MV-4-11 (cell line): ENCODE results near the gene TBC1D14.
"Not testable (repeated sequence)": the region's sequence is repeated elsewhere in the genome, so short reads cannot be mapped to it uniquely, and the experiment has no call there.

Experiments used
- DNase-seq: peaks from one replicate; lab custom pipeline; 2025; lab: John Stamatoyannopoulos, UW

Gene TBC1D14

DNA sequence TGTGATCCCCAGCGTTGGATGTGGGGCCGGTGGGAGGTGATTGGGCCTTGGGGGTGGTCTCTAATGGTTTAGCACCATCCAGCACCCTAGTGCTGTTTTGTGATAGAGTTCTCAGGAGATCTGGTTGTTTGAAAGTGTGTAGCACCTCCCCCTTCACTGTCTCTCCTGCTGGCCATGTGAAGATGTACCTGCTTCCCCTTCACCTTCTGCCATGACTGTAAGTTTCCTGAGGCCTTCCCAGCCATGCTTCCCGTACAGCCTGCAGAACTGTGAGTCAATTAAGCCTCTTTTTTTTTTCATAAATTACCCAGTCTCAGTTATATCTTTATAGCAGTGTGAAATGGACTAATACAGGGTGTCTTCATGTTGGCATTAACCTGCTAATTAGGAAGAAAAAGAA lies 19.3 kb upstream of the TBC1D14 start:
- no peak for DNase-seq

GRCh38 chr4:6890971-6891370 lies 18.7 kb upstream of the TBC1D14 start:
- DNase-seq: not testable (repeated sequence)

DNA sequence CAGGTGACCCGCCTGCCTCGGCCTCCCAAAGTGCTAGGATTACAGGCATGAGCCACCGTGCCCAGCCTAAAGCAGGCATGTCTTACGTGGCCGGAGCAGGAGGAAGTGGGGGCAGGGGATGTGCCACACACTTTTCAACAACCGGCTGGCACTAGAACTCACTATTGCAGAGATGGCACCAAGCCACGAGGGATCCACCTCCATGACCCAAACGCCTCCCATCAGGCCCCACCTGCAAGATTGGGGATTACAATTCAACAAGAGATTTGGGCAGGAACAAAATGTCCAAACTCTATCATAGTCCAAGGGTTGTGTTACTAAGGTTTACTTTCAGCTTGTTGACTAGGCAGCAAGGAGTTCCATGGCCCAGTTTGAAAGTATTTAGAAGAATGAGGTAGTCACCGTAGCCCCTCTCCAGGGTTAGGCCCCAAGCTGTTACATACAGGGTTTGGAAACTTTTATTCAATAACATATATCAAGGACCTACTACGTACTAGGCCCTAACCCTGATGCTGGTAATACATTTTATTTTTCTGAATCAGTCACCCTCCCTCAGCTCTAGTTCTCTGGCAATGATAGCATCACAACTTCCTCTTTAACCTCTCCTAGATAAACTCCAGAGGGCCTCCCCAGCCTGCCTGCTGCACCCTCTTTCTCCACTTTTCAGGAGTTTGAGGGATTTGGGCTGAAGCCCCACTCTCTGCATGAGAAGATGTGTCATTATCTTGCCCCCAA lies 18.0 kb upstream of the TBC1D14 start:
- DNase-seq: peak; percentile 61

- DNase-seq: peak; percentile 75
These were observed 17.3 kb upstream of the TBC1D14 start for GRCh38 chr4:6892190-6892908.

GRCh38 chr4:6892909-6893202 lies 16.8 kb upstream of the TBC1D14 start:
- DNase-seq: no peak

DNA sequence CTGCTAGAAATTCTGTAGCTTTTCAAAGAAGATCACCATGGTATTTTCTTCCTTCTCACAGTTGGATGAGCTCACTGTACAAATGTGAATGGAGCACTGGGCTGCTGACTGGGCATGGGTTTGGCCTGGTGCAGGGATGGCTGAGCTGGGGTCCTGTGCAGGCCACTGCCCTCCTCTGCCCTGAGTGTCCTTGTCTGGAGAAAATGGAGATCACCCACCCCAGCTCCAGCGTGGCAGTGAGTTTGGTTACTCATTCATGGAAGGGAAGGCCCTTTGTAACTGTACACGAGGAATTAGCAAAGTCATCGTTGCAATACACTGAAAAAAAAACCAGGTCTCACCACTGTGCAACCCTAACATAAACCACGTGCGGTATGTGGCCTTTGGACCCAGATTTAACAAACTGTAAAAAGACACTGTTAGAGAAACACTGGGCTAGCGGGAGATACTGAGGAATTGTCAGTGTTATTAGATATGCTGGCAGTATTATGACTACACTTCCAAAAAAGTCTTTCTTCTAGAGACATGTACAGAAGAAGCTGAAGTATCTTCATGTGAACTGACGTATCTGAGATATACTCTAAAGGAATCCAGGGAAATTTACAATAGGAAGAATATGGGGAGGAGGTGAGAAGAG lies 16.1 kb upstream of the TBC1D14 start:
- DNase-seq: peak; percentile 80

- no peak for DNase-seq
These were observed 15.5 kb upstream of the TBC1D14 start for GRCh38 chr4:6894086-6894478.

DNA sequence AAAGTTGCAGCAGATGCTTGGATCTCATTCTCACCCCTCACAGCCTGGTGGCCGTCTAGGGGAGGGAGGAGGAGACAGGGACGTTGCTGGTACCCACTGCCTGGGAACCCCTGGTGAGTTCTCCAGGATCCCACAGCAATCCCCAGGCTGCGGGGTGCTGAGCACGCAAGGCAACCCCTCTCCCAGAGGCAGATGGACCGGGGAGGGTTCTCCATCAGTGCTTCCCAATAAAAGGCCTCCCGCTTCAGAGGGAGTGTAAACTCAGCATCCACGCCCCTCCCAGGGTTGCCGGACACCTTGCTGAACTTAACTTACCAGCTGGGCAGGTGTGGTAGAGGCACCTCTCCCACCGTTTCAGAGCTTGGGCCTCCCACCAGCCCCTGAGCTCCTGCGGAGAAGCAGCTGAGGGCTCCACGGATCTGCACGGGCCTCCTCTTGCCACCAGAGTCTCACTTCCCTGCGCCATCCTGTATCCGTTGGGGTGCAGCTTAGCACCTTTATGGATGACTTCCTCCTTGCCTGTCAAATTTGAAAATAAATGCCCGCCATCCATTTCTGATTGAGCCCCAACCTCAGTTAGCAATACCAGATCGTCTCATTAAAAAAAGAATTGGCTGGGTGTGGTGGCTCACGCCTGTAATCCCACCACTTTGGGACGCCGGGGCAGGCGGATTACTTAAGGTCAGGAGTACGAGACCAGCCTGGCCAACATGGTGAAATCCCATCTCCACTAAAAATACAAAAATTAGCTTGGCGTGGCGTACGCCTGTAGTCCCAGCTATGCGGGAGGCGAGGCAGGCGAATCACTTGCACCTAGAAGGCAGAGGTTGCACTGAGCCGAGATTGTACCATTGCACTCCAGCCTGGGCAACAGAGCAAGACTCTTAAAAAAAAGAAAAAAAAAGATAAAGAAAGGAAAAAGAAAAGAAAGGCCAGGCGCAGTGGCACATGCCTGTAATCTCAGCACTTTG lies 14.8 kb upstream of the TBC1D14 start:
- no peak for DNase-seq

GRCh38 chr4:6896035-6896434 lies 13.6 kb upstream of the TBC1D14 start:
- peak; percentile 63 for DNase-seq

DNA sequence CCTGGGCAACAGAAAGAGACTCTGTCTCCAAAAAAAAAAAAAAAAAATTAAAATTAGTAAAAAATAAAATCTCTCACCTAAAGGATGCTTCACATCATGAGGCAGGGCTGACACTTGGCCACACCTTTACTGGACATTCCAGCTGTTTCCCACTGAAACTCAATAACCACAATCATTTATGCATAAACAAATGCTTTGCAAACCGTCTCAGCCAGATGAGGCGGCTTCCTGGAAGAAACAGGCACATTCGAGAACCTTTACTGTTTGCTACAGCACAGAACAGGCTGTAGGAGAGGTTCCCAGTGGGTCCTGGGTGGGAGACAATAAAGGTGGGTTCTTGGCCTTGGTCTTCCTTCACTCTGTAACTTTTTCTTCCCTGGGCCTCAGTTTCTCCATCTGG lies 10.9 kb upstream of the TBC1D14 start:
- DNase-seq: no peak

- no peak for DNase-seq
These were observed 9.3 kb upstream of the TBC1D14 start for GRCh38 chr4:6900181-6900812.

DNA sequence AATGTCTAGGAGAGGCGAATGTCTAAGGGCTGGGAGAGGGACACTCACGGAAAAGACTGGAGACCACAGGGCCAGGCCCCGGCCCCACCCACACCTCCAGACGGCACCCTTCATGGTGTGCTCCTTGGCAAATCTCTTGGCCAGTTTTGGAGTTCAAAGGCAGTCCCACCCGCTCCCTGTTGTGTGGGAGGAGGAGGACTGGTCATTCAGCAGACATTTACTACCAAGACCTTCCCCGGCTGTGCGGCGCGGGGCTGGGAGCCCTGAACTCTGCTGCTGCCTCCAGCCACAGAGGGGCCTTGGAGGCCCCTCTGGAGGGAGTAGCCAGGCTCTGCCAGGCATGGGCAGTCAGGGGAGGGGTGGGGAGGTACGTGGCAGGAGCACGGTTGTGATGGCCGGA lies 8.7 kb upstream of the TBC1D14 start:
- DNase-seq: no peak

DNA sequence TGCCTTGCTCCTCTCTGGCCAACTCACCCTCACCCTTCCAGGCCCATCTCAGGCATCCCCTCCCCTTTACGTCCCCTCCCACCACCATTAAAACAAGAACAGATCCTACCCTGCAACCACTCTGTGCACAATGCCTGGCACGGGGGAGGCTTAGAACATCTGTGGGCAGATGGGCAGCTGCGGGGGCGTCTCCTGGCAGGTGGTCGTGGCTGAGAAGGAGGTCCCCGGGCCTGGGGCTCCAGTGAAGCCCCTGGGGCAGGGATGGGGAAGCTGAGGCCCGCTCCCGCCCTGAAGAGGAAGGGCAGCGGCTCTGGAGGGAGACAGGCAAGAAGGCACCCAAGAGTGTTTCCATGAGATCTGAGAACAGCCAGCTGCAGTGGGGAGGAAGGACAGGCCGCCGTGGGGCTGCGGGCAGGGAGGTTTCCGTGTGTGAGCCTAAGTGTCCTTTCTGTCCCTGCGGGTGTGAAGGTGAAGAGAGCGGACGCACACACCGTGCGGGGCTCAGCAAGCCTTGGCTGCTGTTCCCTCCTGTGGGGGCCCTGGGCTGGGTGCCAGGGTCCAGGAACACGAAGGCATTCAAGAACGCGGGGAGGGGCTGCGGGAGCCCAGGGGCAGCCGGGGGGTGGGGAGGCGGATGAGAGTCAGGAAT lies 7.8 kb upstream of the TBC1D14 start:
- no peak for DNase-seq

DNA sequence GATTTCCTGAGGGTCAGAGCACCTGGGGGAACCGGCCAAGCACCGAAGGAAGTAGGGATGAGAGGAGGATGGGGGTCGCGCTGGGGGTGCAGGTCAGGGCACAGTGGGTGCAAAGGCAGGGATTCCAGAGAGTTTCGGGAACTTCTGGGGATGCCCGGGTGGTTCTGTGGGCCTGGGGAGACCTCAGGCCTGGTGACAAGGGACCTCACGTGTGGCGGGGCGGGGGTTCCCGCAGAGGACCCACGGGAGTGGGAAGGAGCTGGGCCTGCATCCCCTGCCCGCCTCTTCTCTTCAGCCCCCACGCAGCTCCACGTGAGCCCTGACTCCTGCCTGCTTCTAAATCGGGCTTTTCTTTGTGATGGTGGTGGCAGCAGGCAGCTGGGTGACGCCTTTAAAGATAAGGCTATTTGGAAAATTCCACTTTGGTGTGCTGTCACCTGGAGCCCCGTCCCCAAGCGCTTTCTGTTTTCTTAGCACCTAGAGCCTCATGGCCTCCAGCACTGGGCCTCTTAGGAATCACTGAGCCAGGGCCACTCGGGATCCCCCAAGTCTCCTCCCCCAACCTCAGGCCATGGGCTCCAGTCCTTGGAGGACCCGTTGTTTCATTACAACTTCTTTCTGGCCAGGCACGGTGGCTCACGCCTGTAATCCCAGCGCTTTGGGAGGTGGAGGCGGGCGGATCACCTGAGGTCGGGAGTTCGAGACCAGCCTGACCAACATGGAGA lies 7.1 kb upstream of the TBC1D14 start:
- no peak for DNase-seq

DNA sequence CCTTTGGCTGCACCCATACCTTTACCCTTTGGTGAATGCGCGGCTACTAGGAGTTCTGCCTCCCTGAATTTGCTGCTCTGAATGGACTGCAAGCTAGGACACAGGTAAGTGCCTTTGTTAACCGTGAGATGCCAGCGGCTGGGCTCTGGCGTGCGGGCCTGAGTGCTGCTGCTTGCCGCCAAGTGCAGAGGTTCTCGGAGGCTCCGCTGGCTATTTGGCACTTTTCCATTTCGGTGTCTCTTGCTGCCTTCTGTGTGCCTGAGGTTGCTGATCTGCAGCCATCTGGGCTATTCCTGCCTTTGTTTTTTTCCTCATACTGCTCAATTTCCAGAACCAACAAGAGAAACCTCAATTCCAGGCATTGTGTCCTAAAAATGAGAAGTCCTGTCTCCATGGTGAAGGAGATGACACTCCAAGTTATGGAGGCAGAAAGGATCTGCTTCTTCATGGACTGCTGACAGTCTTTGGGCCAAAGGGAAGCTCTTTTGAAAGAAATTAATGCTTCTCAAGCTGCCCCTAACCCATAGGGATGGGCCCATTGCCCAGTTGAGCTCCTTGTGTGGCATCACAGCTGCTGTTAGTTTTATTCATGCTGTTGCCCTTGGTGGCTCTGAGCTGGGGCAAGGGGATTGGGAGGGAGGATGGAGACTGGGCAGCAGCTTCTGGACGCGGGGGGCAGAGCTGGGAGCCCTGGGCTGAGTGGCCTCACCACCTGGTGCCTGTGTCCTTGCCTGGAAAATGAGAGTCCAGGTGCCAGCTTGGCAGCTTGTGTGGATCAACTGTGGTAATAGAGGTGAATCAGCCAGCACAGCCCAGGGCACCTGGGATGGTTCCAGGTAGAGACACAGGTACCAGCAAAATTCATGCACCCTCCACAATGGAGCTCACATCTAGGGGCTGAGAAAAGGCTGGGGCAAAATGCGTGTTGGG lies 3.8 kb upstream of the TBC1D14 start:
- no peak for DNase-seq

DNA sequence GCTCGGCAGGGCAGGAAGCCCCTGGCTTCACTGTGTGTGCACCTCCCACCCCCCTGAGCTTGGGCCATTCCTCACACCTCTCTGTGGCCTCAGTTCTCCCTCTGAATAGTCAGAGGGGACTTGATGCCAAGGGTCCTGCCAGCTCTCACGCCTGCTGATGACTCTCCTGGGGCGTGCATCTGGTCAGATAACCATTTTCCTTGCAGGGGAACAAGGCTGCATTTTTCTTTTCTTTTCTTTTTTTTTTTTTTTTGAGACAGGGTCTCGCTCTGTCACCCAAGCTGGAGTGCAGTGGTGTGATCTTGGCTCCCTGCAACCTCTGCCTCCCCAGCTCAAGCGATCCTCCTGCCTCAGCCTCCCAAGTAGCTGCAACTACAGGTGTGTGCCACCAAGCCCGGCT lies 3.1 kb upstream of the TBC1D14 start:
- not testable (repeated sequence) for DNase-seq

DNA sequence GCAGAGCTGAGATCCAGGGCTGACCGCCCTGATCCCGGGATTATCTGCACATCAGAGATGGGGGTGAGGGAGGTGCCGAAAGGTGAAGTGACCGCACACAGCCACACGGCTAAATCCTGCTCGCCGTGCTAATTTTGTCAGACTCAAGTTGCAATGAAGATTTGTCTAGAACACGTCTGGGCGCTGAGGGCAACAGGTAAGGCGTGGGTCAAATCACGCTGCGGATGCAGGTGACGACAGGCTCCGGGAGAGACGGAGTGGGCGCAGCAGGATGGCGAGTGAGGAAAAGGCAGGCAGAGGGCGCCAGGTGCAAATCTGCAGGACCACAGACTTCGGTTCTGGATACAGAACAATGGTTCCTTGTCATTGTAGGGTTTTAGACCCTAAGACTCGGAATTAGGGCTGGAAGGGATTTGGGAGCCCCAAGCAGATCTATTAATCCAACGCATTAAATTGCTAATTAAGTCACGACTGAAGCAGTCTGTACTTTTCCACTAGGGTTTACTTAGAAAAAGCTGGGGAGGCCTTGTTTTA lies 1.9 kb upstream of the TBC1D14 start:
- DNase-seq: no peak

DNA sequence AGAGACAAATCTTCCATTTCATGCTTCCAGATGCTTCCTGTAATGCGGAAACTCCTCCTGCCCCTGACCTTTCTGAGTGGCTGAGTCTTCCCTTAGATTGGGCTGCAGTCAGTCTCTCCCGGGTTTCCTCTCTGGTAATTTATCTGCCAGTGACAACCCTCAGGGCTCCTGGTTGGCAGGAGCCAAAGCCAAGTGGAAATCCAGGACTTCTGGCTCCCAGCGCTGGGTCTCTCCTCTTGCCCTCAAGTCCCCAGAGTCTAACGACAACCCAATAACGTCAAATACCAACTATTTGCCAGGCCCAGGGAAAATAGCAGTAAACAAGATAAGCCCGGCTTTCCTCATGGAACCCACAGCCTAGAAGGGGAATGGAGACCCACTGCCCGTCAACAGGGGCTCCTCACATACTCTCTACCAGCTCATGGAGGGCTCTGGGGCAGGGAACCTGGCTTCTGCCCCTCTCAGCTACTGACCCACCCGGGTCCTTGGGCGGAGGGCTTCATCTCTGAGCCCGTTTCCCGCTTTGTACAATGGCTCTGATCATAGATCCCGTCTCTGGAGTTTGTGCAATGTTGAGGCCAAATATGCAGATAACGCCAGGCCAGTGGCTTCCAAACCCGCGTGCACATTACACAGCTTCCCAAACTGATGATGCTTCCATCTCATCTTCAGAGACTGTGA lies 1.1 kb upstream of the TBC1D14 start:
- DNase-seq: no peak

- DNase-seq: no peak
These were observed 329 bp downstream of the TBC1D14 start for GRCh38 chr4:6909970-6910339.
